ENCODE measurements around the gene EIF4ENIF1.
"Not testable (repeated sequence)": the region's sequence is repeated elsewhere in the genome, so short reads cannot be mapped to it uniquely, and the experiment has no call there.

Gene EIF4ENIF1

GRCh38 chr22:31425331-31426050 lies 64.2 kb downstream of the EIF4ENIF1 start:
- TF ChIP-seq ARNT (IDR thresholded peaks at IDR 0.05) (no peak), CTBP1 (IDR thresholded peaks at IDR 0.05; ENCODE audit: borderline replicate concordance) (no peak), SP1 (IDR thresholded peaks at IDR 0.05) (no peak), ELF4 (IDR thresholded peaks at IDR 0.05) (no peak), L3MBTL2 (conservative IDR thresholded peaks at IDR 0.05) (no peak), TARDBP (IDR thresholded peaks at IDR 0.05) (no peak), ZNF384 (IDR thresholded peaks at IDR 0.05) (no peak), NFRKB (IDR thresholded peaks at IDR 0.05) (no peak)
- ChIA-PET POLR2A (no interaction called here), CTCF (no interaction called here)
- no peak for DNase-seq (ENCODE audit: extremely low spot score)

- POLR2A ChIA-PET: interaction anchor here (3.0 kb wide), 1 partner anchor 55 kb away, joined by 17 read pairs; the partner anchor contains the start of gene PATZ1
These were observed 87.3 kb downstream of the EIF4ENIF1 start for GRCh38 chr22:31402350-31402749.

GRCh38 chr22:31400023-31400397 lies 89.6 kb downstream of the EIF4ENIF1 start:
- no peak for TF ChIP-seq LEF1 (IDR thresholded peaks at IDR 0.05; ENCODE audit: borderline replicate concordance)
- no peak for TF ChIP-seq SUZ12 (IDR thresholded peaks at IDR 0.05)
- no peak for TF ChIP-seq ZNF384 (IDR thresholded peaks at IDR 0.05)
- TF ChIP-seq TARDBP (IDR thresholded peaks at IDR 0.05): no peak
- TF ChIP-seq L3MBTL2 (conservative IDR thresholded peaks at IDR 0.05): no peak
- no peak for TF ChIP-seq FOXM1 (IDR thresholded peaks at IDR 0.05; ENCODE audit: borderline replicate concordance)
- no peak for TF ChIP-seq NFRKB (IDR thresholded peaks at IDR 0.05)
- no peak for TF ChIP-seq FOXA1 (IDR thresholded peaks at IDR 0.05)
- TF ChIP-seq ELF4 (IDR thresholded peaks at IDR 0.05): no peak
- TF ChIP-seq SP1 (IDR thresholded peaks at IDR 0.05): no peak
- no peak for TF ChIP-seq FOXK2 (IDR thresholded peaks at IDR 0.05)
- no peak for TF ChIP-seq BHLHE40 (IDR thresholded peaks at IDR 0.05; ENCODE audit: borderline replicate concordance)
- TF ChIP-seq PKNOX1 (IDR thresholded peaks at IDR 0.05): no peak
- ChIA-PET CTCF (no interaction called here), POLR2A (interaction anchor here (0.9 to 3.0 kb wide), 6 partner anchors 11 to 53 kb away, joined by 3 to 17 read pairs (median 3); partner anchors contain the start of gene PATZ1)
- no peak for DNase-seq (ENCODE audit: extremely low spot score)

More at GRCh38 chr22:31402350-31402749, 87.3 kb downstream of the EIF4ENIF1 start:
- DNase-seq (ENCODE audit: extremely low spot score); CTCF ChIA-PET: not testable (repeated sequence)
- TF ChIP-seq ZNF384 (IDR thresholded peaks at IDR 0.05): peak; percentile 63; the same call in 1 of the 2 replicates

- POLR2A ChIA-PET: interaction anchor here (0.6 to 4.3 kb wide), 26 partner anchors 8 to 109 kb away, joined by 3 to 76 read pairs (median 3); partner anchors contain the start of genes PATZ1 and PIK3IP1
- peak; percentile 100 for DNase-seq (ENCODE audit: extremely low spot score)
- TF ChIP-seq FOXK2 (IDR thresholded peaks at IDR 0.05) (no peak), PKNOX1 (IDR thresholded peaks at IDR 0.05) (0 out of 2 replicates have a peak, but pooled peaks have one; percentile 20), HDGF (IDR thresholded peaks at IDR 0.05; ENCODE audit: borderline replicate concordance) (peak; percentile 99), ELF4 (IDR thresholded peaks at IDR 0.05) (peak; percentile 65), L3MBTL2 (conservative IDR thresholded peaks at IDR 0.05) (peak; percentile 48), CTBP1 (IDR thresholded peaks at IDR 0.05; ENCODE audit: borderline replicate concordance) (no peak)
- CTCF ChIA-PET: no interaction called here
These were observed 90.2 kb downstream of the EIF4ENIF1 start, which contains the start of gene DRG1 for GRCh38 chr22:31399211-31400022. Gene DRG1 (plus strand): TSS chr22:31399604. CDS start chr22:31399684, 80 bp downstream.

GRCh38 chr22:31398231-31398630 lies 91.4 kb downstream of the EIF4ENIF1 start:
- no peak for DNase-seq (ENCODE audit: extremely low spot score)
- TF ChIP-seq NFRKB (IDR thresholded peaks at IDR 0.05) (no peak), FOXM1 (IDR thresholded peaks at IDR 0.05; ENCODE audit: borderline replicate concordance) (no peak)
- POLR2A ChIA-PET: interaction anchor here (0.8 to 4.3 kb wide), 4 partner anchors 52 to 108 kb away, joined by 3 to 76 read pairs (median 4); partner anchors contain the start of gene PATZ1
- CTCF ChIA-PET: no interaction called here

GRCh38 chr22:31394326-31394725 lies 95.3 kb downstream of the EIF4ENIF1 start:
- no peak for TF ChIP-seq LEF1 (IDR thresholded peaks at IDR 0.05; ENCODE audit: borderline replicate concordance)
- no peak for DNase-seq (ENCODE audit: extremely low spot score)
- POLR2A ChIA-PET: interaction anchor here (1.2 kb wide), 1 partner anchor 48 kb away, joined by 5 read pairs; no protein-coding TSS in a partner anchor
- CTCF ChIA-PET: no interaction called here

- TF ChIP-seq FOXA1 (IDR thresholded peaks at IDR 0.05) (no peak), L3MBTL2 (conservative IDR thresholded peaks at IDR 0.05) (no peak), CTBP1 (IDR thresholded peaks at IDR 0.05; ENCODE audit: borderline replicate concordance) (no peak), SUZ12 (IDR thresholded peaks at IDR 0.05) (no peak), BHLHE40 (IDR thresholded peaks at IDR 0.05; ENCODE audit: borderline replicate concordance) (no peak), TARDBP (IDR thresholded peaks at IDR 0.05) (no peak), PKNOX1 (IDR thresholded peaks at IDR 0.05) (no peak), FOXK2 (IDR thresholded peaks at IDR 0.05) (no peak), ELF4 (IDR thresholded peaks at IDR 0.05) (no peak), ZNF384 (IDR thresholded peaks at IDR 0.05) (no peak), HDGF (IDR thresholded peaks at IDR 0.05; ENCODE audit: borderline replicate concordance) (no peak), SP1 (IDR thresholded peaks at IDR 0.05) (no peak), FOXM1 (IDR thresholded peaks at IDR 0.05; ENCODE audit: borderline replicate concordance) (no peak), LEF1 (IDR thresholded peaks at IDR 0.05; ENCODE audit: borderline replicate concordance) (no peak), NFRKB (IDR thresholded peaks at IDR 0.05) (no peak), ARNT (IDR thresholded peaks at IDR 0.05) (no peak)
- POLR2A ChIA-PET: interaction anchor here (1.2 kb wide), 1 partner anchor 47 kb away, joined by 5 read pairs; no protein-coding TSS in a partner anchor
- CTCF ChIA-PET: no interaction called here
- no peak for DNase-seq (ENCODE audit: extremely low spot score)
These were observed 95.7 kb downstream of the EIF4ENIF1 start for GRCh38 chr22:31393893-31394292.

Data from HEK293T (cell line).